DND-41 (cell line): ENCODE measurements around the gene CARNS1.

Source experiments
- ATAC-seq: fragments of 200-7000 bp; cut with Tn5 transposase; 3 replicates; pipeline ENCODE4 v1.9.1; 2021; ENCODE audit warnings: low read depth; ENCODE audit not compliant: insufficient read depth
- DNase-seq: peaks from one replicate; pipeline ENCODE4 v3.0.0-alpha.2; 2020
- H2AFZ ChIP-seq: 2 replicates; pipeline ENCODE4 v1.6.0; 2012; ENCODE audit warnings: low read depth, low read length
- H3K27ac ChIP-seq: 2 replicates; pipeline ENCODE4 v1.5.1; 2012; ENCODE audit warnings: low read length, inconsistent platforms
- H3K27me3 ChIP-seq: fragments of 200-600 bp; sonication (generic); 2 replicates; pipeline ENCODE4 v1.6.0; 2012; ENCODE audit warnings: low read length, mild to moderate bottlenecking, inconsistent platforms; ENCODE audit not compliant: insufficient read depth, poor library complexity
- H3K36me3 ChIP-seq: 2 replicates; pipeline ENCODE4 v1.5.1; 2012; ENCODE audit warnings: low read length, inconsistent platforms; ENCODE audit not compliant: insufficient read depth
- H3K4me1 ChIP-seq: 2 replicates; pipeline ENCODE4 v1.5.1; 2012; ENCODE audit warnings: mild to moderate bottlenecking, low read length; ENCODE audit not compliant: insufficient read depth
- H3K4me2 ChIP-seq: 2 replicates; pipeline ENCODE4 v1.6.0; 2012; ENCODE audit warnings: mild to moderate bottlenecking, moderate library complexity, low read length, inconsistent platforms; ENCODE audit not compliant: insufficient read depth
- H3K4me3 ChIP-seq, 2 experiments: fragments of 200-600 bp in 1 of 2; shearing (Covaris generic) in 1 of 2; 2 replicates each; pipeline ENCODE4 v1.5.1; 2012 to 2016; ENCODE audit warnings: inconsistent platforms in 2 of 2, low read length in 2 of 2, mild to moderate bottlenecking in 2 of 2, low read depth in 1 of 2, moderate library complexity in 1 of 2
- H3K79me2 ChIP-seq: 2 replicates; pipeline ENCODE4 v1.6.0; 2012; ENCODE audit warnings: low read length, inconsistent platforms; ENCODE audit not compliant: insufficient read depth
- H3K9ac ChIP-seq: 2 replicates; pipeline ENCODE4 v1.6.0; 2012; ENCODE audit warnings: low read depth, mild to moderate bottlenecking, inconsistent platforms, low read length, moderate library complexity
- H3K9me3 ChIP-seq: 2 replicates; pipeline ENCODE4 v1.5.1; 2012; ENCODE audit warnings: low read length, moderate library complexity, mild to moderate bottlenecking, inconsistent platforms; ENCODE audit not compliant: insufficient read depth, severe bottlenecking
- H4K20me1 ChIP-seq: 2 replicates; pipeline ENCODE4 v1.6.0; 2012; ENCODE audit warnings: low read length; ENCODE audit not compliant: insufficient read depth
- EZH2 ChIP-seq: IDR thresholded peaks from 3 replicates; pipeline ENCODE4 v1.6.1; 2012; ENCODE audit warnings: borderline replicate concordance, low read depth, mild to moderate bottlenecking, moderate library complexity, low read length, inconsistent platforms; ENCODE audit not compliant: severe bottlenecking
- TF ChIP-seq, protein P1 (sequence below): IDR thresholded peaks from 2 replicates; pipeline ENCODE4 v1.5.1; 2012; ENCODE audit warnings: borderline replicate concordance, low read length, moderate library complexity, mild to moderate bottlenecking; ENCODE audit not compliant: poor library complexity, severe bottlenecking; ENCODE audit errors: extremely low read depth

The CARNS1 gene

DNA sequence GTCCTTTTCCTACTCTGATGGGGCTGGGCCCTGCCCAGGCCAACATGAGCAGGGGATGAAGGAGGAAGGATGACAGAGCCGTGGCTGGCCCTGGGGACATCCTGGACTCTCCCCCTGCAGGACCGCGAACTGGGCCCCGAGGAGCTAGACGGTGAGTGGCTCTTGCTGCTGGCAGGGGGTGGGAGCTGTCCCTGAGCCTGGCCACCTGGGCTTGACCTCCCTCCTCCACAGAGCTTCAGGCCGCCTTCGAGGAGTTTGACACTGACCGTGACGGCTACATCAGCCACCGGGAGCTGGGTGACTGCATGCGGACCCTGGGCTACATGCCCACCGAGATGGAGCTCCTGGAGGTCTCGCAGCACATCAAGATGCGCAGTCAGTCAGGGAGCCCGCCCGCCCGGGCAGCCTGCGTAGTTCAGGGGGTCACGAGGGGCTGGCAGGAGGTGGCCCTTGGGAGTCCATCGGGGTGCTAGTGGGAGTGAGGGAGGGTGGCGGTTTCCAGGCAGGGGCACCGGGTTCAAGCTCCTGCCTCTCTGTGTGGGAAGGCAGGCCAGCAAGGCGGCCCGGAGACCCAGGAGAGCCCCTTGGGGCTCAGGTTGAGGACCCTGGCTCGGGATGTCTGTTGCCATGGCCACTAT, 40.7 kb downstream of the CARNS1 start:
- Histone ChIP-seq H3K4me1 (no peaks in the 10 kb centered on the region), H3K4me2 (no peak overlapping the region), H3K9me3 (no peaks in the 10 kb centered on the region), H3K27ac (no peak overlapping the region), H2AFZ (no peak overlapping the region), H3K9ac (no peak overlapping the region), H3K79me2 (no peaks in the 10 kb centered on the region), H3K36me3 (no peaks in the 10 kb centered on the region), H3K4me3 (no peak overlapping the region), H3K27me3 (no peaks in the 10 kb centered on the region), H4K20me1 (no peaks in the 10 kb centered on the region)
- DNase-seq (no peak), ATAC-seq (no peak; the same call in 2 of the 3 replicates)
- TF ChIP-seq, protein P1, sequence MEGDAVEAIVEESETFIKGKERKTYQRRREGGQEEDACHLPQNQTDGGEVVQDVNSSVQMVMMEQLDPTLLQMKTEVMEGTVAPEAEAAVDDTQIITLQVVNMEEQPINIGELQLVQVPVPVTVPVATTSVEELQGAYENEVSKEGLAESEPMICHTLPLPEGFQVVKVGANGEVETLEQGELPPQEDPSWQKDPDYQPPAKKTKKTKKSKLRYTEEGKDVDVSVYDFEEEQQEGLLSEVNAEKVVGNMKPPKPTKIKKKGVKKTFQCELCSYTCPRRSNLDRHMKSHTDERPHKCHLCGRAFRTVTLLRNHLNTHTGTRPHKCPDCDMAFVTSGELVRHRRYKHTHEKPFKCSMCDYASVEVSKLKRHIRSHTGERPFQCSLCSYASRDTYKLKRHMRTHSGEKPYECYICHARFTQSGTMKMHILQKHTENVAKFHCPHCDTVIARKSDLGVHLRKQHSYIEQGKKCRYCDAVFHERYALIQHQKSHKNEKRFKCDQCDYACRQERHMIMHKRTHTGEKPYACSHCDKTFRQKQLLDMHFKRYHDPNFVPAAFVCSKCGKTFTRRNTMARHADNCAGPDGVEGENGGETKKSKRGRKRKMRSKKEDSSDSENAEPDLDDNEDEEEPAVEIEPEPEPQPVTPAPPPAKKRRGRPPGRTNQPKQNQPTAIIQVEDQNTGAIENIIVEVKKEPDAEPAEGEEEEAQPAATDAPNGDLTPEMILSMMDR: no peak
- TF ChIP-seq EZH2: no peak

DNA sequence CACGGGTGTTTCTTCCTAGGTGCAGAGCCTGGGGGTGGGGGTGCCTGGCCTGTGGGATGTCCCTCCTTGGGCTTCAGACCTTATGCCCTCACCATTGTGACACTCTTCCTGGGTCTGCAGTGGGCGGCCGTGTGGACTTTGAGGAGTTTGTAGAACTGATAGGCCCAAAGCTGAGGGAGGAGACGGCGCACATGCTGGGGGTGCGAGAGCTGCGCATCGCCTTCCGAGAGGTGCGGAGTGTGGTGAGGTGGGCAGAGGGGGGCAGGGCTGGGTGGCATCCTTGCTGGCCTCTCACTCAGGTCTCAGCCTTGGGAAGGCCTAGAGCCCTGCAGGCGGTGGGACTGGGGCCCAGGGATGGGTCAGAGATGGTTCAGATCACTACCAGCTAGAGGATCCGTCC, 42.0 kb downstream of the CARNS1 start:
- Histone ChIP-seq H3K4me3 (no peak overlapping the region), H3K79me2 (no peaks in the 10 kb centered on the region)
- ATAC-seq: no peak

DNA sequence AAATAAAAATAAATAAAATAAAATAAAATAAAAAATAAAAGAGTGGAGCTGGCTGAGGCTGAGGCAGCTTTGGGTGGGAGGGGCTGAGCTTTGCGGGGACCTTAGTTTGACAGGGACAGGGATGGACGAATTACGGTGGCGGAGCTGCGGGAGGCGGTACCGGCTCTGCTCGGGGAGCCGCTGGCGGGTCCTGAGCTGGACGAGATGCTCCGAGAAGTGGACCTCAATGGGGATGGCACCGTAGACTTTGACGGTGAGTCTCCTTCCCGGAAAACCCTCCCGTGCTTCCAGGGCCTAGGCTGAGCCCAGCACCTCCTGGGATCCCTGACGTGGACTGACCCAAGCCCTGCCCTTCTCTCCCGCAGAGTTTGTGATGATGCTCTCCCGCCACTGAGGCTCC, 42.8 kb downstream of the CARNS1 start:
- Histone ChIP-seq H3K4me2 (no peak overlapping the region), H3K4me3 (no peak overlapping the region), H3K27ac (no peak overlapping the region), H3K79me2 (no peaks in the 10 kb centered on the region), H3K36me3 (no peaks in the 10 kb centered on the region), H3K9me3 (no peaks in the 10 kb centered on the region), H4K20me1 (no peaks in the 10 kb centered on the region), H3K27me3 (no peaks in the 10 kb centered on the region), H3K9ac (no peak overlapping the region), H2AFZ (no peak overlapping the region), H3K4me1 (no peaks in the 10 kb centered on the region)
- DNase-seq (no peak), ATAC-seq (no peak)
- TF ChIP-seq EZH2: no peak
- TF ChIP-seq, protein P1: no peak

More for the DNA sequence above, 42.0 kb downstream of the CARNS1 start:
- Histone ChIP-seq H3K27me3 (no peaks in the 10 kb centered on the region), H3K27ac (no peak overlapping the region), H3K9me3 (no peaks in the 10 kb centered on the region), H2AFZ (no peak overlapping the region), H3K9ac (no peak overlapping the region), H4K20me1 (no peaks in the 10 kb centered on the region), H3K4me2 (no peak overlapping the region), H3K36me3 (no peaks in the 10 kb centered on the region), H3K4me1 (no peaks in the 10 kb centered on the region)
- no peak for DNase-seq
- TF ChIP-seq, protein P1: no peak
- TF ChIP-seq EZH2: no peak

DNA sequence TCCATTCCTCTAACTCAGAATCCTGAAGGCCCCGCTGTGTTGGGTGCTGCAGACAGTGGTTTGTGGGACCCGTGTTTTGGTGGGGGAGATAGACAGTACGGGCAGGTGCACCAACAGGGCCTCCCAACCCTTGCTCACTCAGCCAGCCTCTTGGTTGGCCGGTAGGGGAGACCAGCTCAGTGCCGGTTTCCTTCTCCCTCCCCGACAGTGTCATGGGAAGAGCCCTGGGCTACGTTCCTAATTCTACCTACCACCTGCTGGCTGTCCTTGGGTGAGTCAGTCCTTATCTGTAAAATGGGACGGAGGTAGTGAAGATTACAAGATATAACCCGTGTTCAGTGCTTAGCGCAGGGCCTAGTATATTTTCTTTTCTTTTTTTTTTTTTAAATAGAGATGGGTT, 47.7 kb downstream of the CARNS1 start:
- DNase-seq (no peak), ATAC-seq (no peak)
- no peak overlapping the region for H3K9ac ChIP-seq
- no peak overlapping the region for H2AFZ ChIP-seq
- peaks cover 30% of the 10 kb centered on the region for H3K79me2 ChIP-seq
- no peaks in the 10 kb centered on the region for H3K9me3 ChIP-seq
- no peaks in the 10 kb centered on the region for H4K20me1 ChIP-seq
- H3K27ac ChIP-seq: no peak overlapping the region
- peaks cover 42% of the 10 kb centered on the region for H3K4me1 ChIP-seq
- TF ChIP-seq EZH2: no peak
- TF ChIP-seq, protein P1: no peak
- peaks cover 12% of the 10 kb centered on the region; the same call in 1 of the 2 replicates for H3K36me3 ChIP-seq
- no peak overlapping the region for H3K4me2 ChIP-seq
- H3K4me3 ChIP-seq: no peak overlapping the region
- no peaks in the 10 kb centered on the region for H3K27me3 ChIP-seq
